Measurements from ENCODE around the gene PNMA8B.
"Not testable (repeated sequence)": the region's sequence is repeated elsewhere in the genome, so short reads cannot be mapped to it uniquely, and the experiment has no call there.

The PNMA8B gene

GRCh38 chr19:46514589-46515289 lies 19.1 kb upstream of the PNMA8B start:
- DNase-seq = no peak

- peak; percentile 79 for DNase-seq
These were observed 18.0 kb upstream of the PNMA8B start for GRCh38 chr19:46513461-46514236.

- no peak for DNase-seq
These were observed 15.6 kb upstream of the PNMA8B start for GRCh38 chr19:46511237-46511636.

- no peak for DNase-seq
These were observed 12.5 kb upstream of the PNMA8B start for GRCh38 chr19:46508206-46508605.

- DNase-seq = no peak
These were observed 8.3 kb upstream of the PNMA8B start for GRCh38 chr19:46503848-46504453.

GRCh38 chr19:46502891-46503290 lies 7.2 kb upstream of the PNMA8B start:
- no peak for DNase-seq

GRCh38 chr19:46499692-46500091 lies 4.0 kb upstream of the PNMA8B start:
- DNase-seq = no peak

- DNase-seq = no peak
These were observed 2.1 kb upstream of the PNMA8B start for GRCh38 chr19:46497773-46498172.

GRCh38 chr19:46496886-46497285 lies 1.2 kb upstream of the PNMA8B start:
- not testable (repeated sequence) for DNase-seq

- no peak for DNase-seq
These were observed 637 bp upstream of the PNMA8B start for GRCh38 chr19:46496304-46496703.

GRCh38 chr19:46494941-46495785 lies 504 bp downstream of the PNMA8B start:
- DNase-seq = no peak

- DNase-seq = no peak
These were observed 1.3 kb downstream of the PNMA8B start for GRCh38 chr19:46494146-46494940.

GRCh38 chr19:46493236-46494145 lies 2.2 kb downstream of the PNMA8B start:
- DNase-seq = no peak

- DNase-seq = no peak
These were observed 2.8 kb downstream of the PNMA8B start for GRCh38 chr19:46492841-46493235.

GRCh38 chr19:46491975-46492682 lies 3.5 kb downstream of the PNMA8B start:
- DNase-seq = no peak

- DNase-seq = no peak
These were observed 4.9 kb downstream of the PNMA8B start for GRCh38 chr19:46490774-46491173.

- DNase-seq = peak; percentile 83
These were observed 6.0 kb downstream of the PNMA8B start for GRCh38 chr19:46489445-46490272.

GRCh38 chr19:46488551-46488950 lies 7.1 kb downstream of the PNMA8B start:
- no peak for DNase-seq

GRCh38 chr19:46487802-46488445 lies 7.7 kb downstream of the PNMA8B start:
- DNase-seq = peak; percentile 72
